ENCODE data around the gene EIF3I. TPM values are rescaled to one million over a fixed set of nuclear protein-coding genes. Genes with fewer than 3 reads are reported as not detected.

EIF3I gene
- total RNA-seq, 1 donor from 2014 or later, result 297 TPM

GRCh38 chr1:32265846-32266245, 43.6 kb downstream of the EIF3I start:
- Mint-ChIP-seq H3K27ac (peak overlapping the region; percentile 91), H3K27me3 (ENCODE audit: insufficient read depth) (no peaks in the 10 kb centered on the region), H3K4me1 (ENCODE audit: low read depth) (peaks cover 36% of the 10 kb centered on the region), H3K36me3 (ENCODE audit: low read depth) (peaks cover 21% of the 10 kb centered on the region), H3K4me3 (peak overlapping the region; percentile 5), H3K9me3 (no peaks in the 10 kb centered on the region)
- DNase-seq (ENCODE audit: low spot score), result no peak
- intact Hi-C loops (cut with micrococcal nuclease), result no loop called here

DNA sequence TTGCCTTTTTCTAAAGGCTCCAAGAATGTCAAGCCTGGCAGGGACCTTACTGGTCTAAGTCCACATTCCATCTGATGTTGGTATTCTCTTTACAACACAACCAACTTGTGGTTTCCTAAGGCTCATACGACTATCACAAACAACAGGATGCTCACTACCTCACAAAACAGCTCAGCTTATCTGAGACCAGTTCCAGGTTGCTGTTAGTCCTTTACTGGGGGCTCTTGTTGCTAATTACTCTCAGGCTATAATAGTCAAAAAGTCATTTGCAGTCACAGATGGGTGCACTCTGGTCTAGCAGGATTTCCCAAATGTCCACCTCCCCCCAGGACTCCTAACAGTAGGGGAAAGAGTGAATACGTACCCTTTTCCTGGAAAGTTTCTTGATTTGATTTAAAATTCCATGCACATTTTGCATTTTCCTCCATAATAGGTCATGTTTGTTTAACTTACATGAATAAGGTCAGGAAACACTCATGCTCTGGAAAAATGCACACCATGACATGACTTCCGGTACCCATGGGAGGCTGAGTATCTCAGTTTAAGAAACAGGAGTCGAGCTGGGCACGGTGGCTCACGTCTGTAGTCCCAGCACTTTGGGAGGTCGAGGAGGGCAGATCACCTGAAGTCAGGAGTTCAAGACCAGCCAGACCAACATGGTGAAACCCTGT, 44.8 kb downstream of the EIF3I start:
- Mint-ChIP-seq H3K27me3 (ENCODE audit: insufficient read depth) (no peaks in the 10 kb centered on the region), H3K36me3 (ENCODE audit: low read depth) (peaks cover 29% of the 10 kb centered on the region), H3K27ac (peak overlapping the region; percentile 99), H3K9me3 (no peaks in the 10 kb centered on the region), H3K4me1 (ENCODE audit: low read depth) (peaks cover 48% of the 10 kb centered on the region), H3K4me3 (peak overlapping the region; percentile 81)
- intact Hi-C loops (cut with micrococcal nuclease), result no loop called here
- DNase-seq (ENCODE audit: low spot score), result no peak

DNA sequence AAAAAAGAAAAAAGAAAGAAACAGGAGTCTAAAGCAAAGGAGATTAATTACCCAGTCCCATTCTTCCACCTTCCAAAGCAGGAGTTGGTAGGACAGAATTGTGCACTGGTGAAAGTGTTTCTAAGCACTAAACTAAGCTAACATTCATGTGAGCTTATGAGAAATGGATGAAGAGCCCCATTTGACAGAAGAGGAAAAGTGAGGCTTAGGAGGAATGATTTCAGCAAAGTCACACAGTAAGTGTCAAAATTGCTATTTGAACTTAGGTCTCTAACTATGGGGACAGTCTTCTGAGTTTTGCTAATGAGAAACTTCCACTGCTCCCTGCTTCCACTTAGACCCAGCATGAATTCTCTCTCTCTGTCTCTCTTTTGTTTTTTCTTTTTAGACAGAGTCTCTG, 47.5 kb downstream of the EIF3I start:
- H3K36me3 Mint-ChIP-seq (ENCODE audit: low read depth), result peaks cover 37% of the 10 kb centered on the region

GRCh38 chr1:32272557-32273390, 50.6 kb downstream of the EIF3I start:
- DNase-seq (ENCODE audit: low spot score), result no peak
- H3K4me1 Mint-ChIP-seq (ENCODE audit: low read depth), result peaks cover 42% of the 10 kb centered on the region
- H3K9me3 Mint-ChIP-seq, result no peaks in the 10 kb centered on the region
- no peaks in the 10 kb centered on the region for H3K27me3 Mint-ChIP-seq (ENCODE audit: insufficient read depth)
- H3K36me3 Mint-ChIP-seq (ENCODE audit: low read depth), result peaks cover 44% of the 10 kb centered on the region
- intact Hi-C loops (cut with micrococcal nuclease), result loop anchor here (1.0 to 10.0 kb wide), 3 partner anchors 18 to 48 kb away; partner anchors contain the start of genes EIF3I and TMEM234
- peak overlapping the region; percentile 89 for H3K27ac Mint-ChIP-seq
- peak overlapping the region; percentile 67 for H3K4me3 Mint-ChIP-seq

More for the DNA sequence above, 47.5 kb downstream of the EIF3I start:
- H3K9me3 Mint-ChIP-seq, result no peaks in the 10 kb centered on the region
- peak overlapping the region; percentile 40 for H3K27ac Mint-ChIP-seq
- peaks cover 57% of the 10 kb centered on the region for H3K4me1 Mint-ChIP-seq (ENCODE audit: low read depth)
- DNase-seq (ENCODE audit: low spot score), result no peak
- H3K27me3 Mint-ChIP-seq (ENCODE audit: insufficient read depth), result no peaks in the 10 kb centered on the region
- no peak overlapping the region for H3K4me3 Mint-ChIP-seq
- intact Hi-C loops (cut with micrococcal nuclease), result loop anchor here (10.0 kb wide), 1 partner anchor 45 kb away; the partner anchor contains the start of genes EIF3I and TMEM234

DNA sequence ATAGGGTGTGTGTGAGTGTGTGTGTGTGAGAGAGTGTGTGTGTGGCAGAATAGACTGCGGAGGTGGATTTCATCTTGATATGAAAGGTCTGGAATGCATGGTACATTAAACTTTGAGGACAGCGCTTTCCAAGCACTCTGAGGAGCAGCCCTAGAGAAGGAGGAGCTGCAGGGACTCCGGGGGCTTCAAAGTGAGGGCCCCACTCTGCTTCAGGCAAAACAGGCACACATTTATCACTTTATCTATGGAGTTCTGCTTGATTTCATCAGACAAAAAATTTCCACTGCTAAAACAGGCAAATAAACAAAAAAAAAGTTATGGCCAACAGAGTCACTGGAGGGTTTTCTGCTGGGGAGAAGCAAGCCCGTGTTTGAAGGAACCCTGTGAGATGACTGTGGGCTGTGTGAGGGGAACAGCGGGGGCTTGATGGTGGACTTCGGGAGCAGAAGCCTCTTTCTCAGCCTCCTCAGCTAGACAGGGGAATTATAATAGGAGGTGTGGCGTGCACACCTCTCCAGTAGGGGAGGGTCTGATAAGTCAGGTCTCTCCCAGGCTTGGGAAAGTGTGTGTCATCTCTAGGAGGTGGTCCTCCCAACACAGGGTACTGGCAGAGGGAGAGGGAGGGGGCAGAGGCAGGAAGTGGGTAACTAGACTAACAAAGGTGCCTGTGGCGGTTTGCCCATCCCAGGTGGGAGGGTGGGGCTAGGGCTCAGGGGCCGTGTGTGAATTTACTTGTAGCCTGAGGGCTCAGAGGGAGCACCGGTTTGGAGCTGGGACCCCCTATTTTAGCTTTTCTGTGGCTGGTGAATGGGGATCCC, 51.4 kb downstream of the EIF3I start:
- Mint-ChIP-seq H3K27me3 (ENCODE audit: insufficient read depth) (no peaks in the 10 kb centered on the region), H3K27ac (peak overlapping the region; percentile 89), H3K4me3 (peak overlapping the region; percentile 67), H3K4me1 (ENCODE audit: low read depth) (peaks cover 42% of the 10 kb centered on the region), H3K36me3 (ENCODE audit: low read depth) (peaks cover 52% of the 10 kb centered on the region), H3K9me3 (no peaks in the 10 kb centered on the region)
- intact Hi-C loops (cut with micrococcal nuclease), result loop anchor here (1.0 to 10.0 kb wide), 4 partner anchors 17 to 49 kb away; partner anchors contain the start of genes EIF3I and TMEM234
- DNase-seq (ENCODE audit: low spot score), result peak; percentile 57

- H3K4me3 Mint-ChIP-seq, result no peak overlapping the region
- no peaks in the 10 kb centered on the region for H3K27me3 Mint-ChIP-seq (ENCODE audit: insufficient read depth)
- H3K27ac Mint-ChIP-seq, result peak overlapping the region; percentile 89
- no peaks in the 10 kb centered on the region for H3K9me3 Mint-ChIP-seq
- DNase-seq (ENCODE audit: low spot score), result no peak
- peaks cover 62% of the 10 kb centered on the region for H3K36me3 Mint-ChIP-seq (ENCODE audit: low read depth)
- intact Hi-C loops (cut with micrococcal nuclease), result loop anchor here (1.0 to 10.0 kb wide), 2 partner anchors 24 to 50 kb away; partner anchors contain the start of genes EIF3I and TMEM234
- H3K4me1 Mint-ChIP-seq (ENCODE audit: low read depth), result peaks cover 42% of the 10 kb centered on the region
These were observed 52.6 kb downstream of the EIF3I start for GRCh38 chr1:32274646-32275340.

DNA sequence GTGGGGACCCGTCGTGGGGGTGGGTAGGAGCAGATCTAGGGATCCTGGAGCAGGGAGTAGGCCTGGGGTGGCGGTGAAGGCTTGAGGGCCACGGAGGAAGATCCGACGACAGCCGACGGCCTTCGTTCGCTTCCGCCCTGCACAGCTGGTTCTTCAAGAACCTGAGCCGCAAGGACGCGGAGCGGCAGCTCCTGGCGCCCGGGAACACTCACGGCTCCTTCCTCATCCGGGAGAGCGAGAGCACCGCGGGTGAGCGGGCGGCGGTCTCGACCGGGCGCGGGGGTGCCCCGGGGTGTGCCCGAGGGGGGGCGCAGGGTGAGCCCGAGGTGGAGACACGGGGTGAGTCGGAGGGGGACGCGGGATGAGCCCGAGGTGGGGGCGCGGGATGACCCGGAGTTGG, 53.2 kb downstream of the EIF3I start:
- no peaks in the 10 kb centered on the region for H3K9me3 Mint-ChIP-seq
- peaks cover 42% of the 10 kb centered on the region for H3K4me1 Mint-ChIP-seq (ENCODE audit: low read depth)
- no peak for DNase-seq (ENCODE audit: low spot score)
- H3K4me3 Mint-ChIP-seq, result no peak overlapping the region
- intact Hi-C loops (cut with micrococcal nuclease), result loop anchor here (10.0 kb wide), 1 partner anchor 51 kb away; the partner anchor contains the start of genes EIF3I and TMEM234
- H3K27ac Mint-ChIP-seq, result no peak overlapping the region
- no peaks in the 10 kb centered on the region for H3K27me3 Mint-ChIP-seq (ENCODE audit: insufficient read depth)
- H3K36me3 Mint-ChIP-seq (ENCODE audit: low read depth), result peaks cover 62% of the 10 kb centered on the region

DNA sequence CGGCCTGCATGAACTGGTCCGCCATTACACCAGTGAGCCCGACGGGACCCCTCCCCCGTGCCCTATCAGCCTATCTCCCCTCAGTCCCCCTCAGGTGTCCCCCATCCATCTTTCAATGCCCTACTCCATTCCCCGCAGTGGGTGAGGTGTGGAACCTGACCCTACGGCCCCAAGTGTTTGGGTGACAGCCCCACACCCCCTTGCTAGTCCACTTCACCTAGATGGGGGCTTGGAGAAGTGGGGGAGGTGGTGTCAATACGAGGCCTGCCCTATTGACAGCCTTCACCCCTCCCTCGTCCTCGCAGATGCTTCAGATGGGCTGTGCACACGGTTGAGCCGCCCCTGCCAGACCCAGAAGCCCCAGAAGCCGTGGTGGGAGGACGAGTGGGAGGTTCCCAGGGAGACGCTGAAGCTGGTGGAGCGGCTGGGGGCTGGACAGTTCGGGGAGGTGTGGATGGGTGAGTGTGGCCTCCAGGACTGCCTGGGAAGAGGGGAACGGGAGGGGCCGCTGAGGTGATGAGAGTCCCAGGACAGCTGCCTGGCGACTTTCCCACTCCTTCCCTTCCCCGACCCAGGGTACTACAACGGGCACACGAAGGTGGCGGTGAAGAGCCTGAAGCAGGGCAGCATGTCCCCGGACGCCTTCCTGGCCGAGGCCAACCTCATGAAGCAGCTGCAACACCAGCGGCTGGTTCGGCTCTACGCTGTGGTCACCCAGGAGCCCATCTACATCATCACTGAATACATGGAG, 54.0 kb downstream of the EIF3I start:
- Mint-ChIP-seq H3K9me3 (no peaks in the 10 kb centered on the region), H3K4me3 (no peak overlapping the region), H3K27ac (peak overlapping the region; percentile 50), H3K27me3 (ENCODE audit: insufficient read depth) (no peaks in the 10 kb centered on the region), H3K4me1 (ENCODE audit: low read depth) (peaks cover 38% of the 10 kb centered on the region), H3K36me3 (ENCODE audit: low read depth) (peaks cover 58% of the 10 kb centered on the region)
- no peak for DNase-seq (ENCODE audit: low spot score)
- intact Hi-C loops (cut with micrococcal nuclease), result loop anchor here (10.0 kb wide), 1 partner anchor 51 kb away; the partner anchor contains the start of genes EIF3I and TMEM234

Other genes with a start within 250 kb of the EIF3I start
- 156 and 158 TPM in 2 replicates for gene KHDRBS1, start 208.5 kb upstream of the EIF3I start, total RNA-seq
- gene TMEM39B, start 149.5 kb upstream of the EIF3I start, total RNA-seq, result 34.2 and 38.8 TPM in 2 replicates
- gene KPNA6, start 114.4 kb upstream of the EIF3I start, total RNA-seq, result 76.7 and 78.6 TPM in 2 replicates
- gene TXLNA, start 42.7 kb upstream of the EIF3I start, total RNA-seq, result 109 and 110 TPM in 2 replicates
- 28.2 and 32.6 TPM in 2 replicates for gene CCDC28B, start 21.8 kb upstream of the EIF3I start, total RNA-seq
- 5.7 and 6.0 TPM in 2 replicates for gene IQCC, start 16.7 kb upstream of the EIF3I start, total RNA-seq
- gene DCDC2B, start 13.3 kb upstream of the EIF3I start, total RNA-seq, result 0.15 TPM in 1 of 2 replicates, not detected in the other
- 13.5 and 15.0 TPM in 2 replicates for gene TMEM234, start 54 bp upstream of the EIF3I start, total RNA-seq
- 0.57 and 0.61 TPM in 2 replicates for gene FAM167B, start 24.8 kb downstream of the EIF3I start, total RNA-seq
- gene LCK, start 28.9 kb downstream of the EIF3I start, total RNA-seq, result 269 and 281 TPM in 2 replicates
- gene HDAC1, start 69.7 kb downstream of the EIF3I start, total RNA-seq, result 177 and 179 TPM in 2 replicates
- 31.6 and 31.8 TPM in 2 replicates for gene MARCKSL1, start 113.8 kb downstream of the EIF3I start, total RNA-seq
- 4.0 TPM in 2 replicates for gene FAM229A, start 140.1 kb downstream of the EIF3I start, total RNA-seq
- 0.51 and 1.3 TPM in 2 replicates for gene TSSK3, start 140.1 kb downstream of the EIF3I start, total RNA-seq
- gene BSDC1, start 172.0 kb downstream of the EIF3I start, total RNA-seq, result 48.8 and 50.3 TPM in 2 replicates
- not detected in 2 replicates for gene ZBTB8B, start 242.7 kb downstream of the EIF3I start, total RNA-seq

All from activated T-helper 1 cell treated with anti-CD3 and anti-CD28 coated beads, Interleukin-12 subunit alpha, Interleukin-12 subunit beta, Interleukin-2, Interleukin-4 antibody, amounts not matched to agents 30 ng/mL and 10 ng/mL and 1 ng/mL, durations not matched to agents 14 hours and 24 hours and 36 hours (primary cell).